ENCODE data around the gene FASTK. TPM values are rescaled to one million over a fixed set of nuclear protein-coding genes. Genes with fewer than 3 reads are reported as not detected.
A peak's percentile ranks its signal among the peaks of the same experiment; 100 is the strongest.
"Not testable (repeated sequence)": the region's sequence is repeated elsewhere in the genome, so short reads cannot be mapped to it uniquely, and the experiment has no call there.

Gene FASTK
- total RNA-seq, 1 donor from 2014 or later, result 97.6 TPM

DNA sequence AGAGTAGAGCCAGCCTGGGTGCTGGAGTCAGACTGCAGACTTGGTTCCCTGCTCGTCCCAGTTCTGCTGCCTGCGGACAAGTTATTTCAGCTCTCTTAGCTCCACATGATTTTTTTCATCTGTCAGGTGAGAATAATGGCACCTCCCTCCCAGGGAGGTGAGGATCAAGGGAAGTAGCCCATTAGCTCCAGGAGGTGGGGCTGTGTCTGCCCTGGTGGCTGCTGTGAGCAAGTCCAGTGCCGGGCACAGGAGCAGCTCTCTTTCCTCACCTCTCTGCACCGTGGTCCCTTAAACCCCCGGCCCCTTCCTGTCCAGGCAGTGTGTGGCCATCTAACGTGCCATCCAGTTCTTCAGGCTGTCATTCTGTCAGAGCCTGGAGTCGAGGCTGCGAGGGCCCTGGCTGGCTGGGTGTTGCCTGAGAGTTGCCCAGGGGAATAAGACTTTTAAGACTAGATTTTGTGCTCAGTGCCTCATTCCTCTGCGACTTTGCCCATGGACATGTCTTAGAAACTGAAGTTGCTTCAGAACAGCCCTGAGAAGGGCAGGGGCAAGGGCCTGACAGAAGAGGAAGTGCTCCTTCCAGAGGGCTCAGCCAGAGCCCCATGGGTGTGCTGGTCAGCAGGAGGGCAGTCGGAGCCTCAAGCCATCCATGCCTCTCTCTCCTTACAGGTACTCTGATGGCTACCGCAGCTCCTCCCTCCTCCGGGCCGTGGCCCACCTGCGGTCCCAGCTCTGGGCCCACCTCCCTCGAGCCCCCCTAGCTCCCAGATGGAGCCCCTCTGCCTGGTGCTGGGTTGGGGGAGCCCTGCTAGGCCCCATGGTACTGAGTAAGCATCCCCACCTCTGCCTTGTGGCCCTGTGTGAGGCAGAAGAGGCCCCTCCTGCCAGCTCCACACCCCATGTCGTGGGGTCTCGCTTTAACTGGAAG lies 47.4 kb downstream of the FASTK start:
- Mint-ChIP-seq H3K27me3 (ENCODE audit: low read depth) (no peaks in the 10 kb centered on the region), H3K27ac (no peak overlapping the region), H3K9me3 (no peaks in the 10 kb centered on the region), H3K4me1 (peaks cover 10% of the 10 kb centered on the region), H3K36me3 (peaks cover 7% of the 10 kb centered on the region), H3K4me3 (no peak overlapping the region)
- DNase-seq (ENCODE audit: low spot score in 2 of 2, unreplicated experiment in 2 of 2), result no peak
- TF ChIP-seq, protein P1, sequence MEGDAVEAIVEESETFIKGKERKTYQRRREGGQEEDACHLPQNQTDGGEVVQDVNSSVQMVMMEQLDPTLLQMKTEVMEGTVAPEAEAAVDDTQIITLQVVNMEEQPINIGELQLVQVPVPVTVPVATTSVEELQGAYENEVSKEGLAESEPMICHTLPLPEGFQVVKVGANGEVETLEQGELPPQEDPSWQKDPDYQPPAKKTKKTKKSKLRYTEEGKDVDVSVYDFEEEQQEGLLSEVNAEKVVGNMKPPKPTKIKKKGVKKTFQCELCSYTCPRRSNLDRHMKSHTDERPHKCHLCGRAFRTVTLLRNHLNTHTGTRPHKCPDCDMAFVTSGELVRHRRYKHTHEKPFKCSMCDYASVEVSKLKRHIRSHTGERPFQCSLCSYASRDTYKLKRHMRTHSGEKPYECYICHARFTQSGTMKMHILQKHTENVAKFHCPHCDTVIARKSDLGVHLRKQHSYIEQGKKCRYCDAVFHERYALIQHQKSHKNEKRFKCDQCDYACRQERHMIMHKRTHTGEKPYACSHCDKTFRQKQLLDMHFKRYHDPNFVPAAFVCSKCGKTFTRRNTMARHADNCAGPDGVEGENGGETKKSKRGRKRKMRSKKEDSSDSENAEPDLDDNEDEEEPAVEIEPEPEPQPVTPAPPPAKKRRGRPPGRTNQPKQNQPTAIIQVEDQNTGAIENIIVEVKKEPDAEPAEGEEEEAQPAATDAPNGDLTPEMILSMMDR (IDR thresholded peaks at IDR 0.05; ENCODE audit: unreplicated experiment), result no peak

DNA sequence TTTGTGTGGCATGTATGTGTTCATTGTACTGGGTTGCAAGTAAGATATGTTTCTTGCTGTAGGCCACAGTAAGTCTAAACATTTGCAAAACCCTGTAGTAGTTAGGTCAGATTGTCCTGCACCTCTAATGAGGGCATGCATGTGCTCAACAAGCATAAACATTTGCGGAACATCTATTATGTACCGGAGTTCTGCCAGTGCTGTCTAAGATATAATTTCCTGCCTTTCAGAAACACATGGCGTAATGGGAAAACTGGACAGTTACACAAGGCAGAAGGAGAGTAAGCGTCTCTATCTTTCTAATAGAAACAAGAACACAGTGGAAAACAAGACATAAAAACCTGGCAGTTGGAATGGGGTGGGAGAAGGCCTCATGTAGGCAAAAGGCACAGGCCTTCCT lies 49.6 kb downstream of the FASTK start:
- Mint-ChIP-seq H3K4me3 (no peak overlapping the region), H3K9me3 (no peaks in the 10 kb centered on the region), H3K27ac (no peak overlapping the region), H3K27me3 (ENCODE audit: low read depth) (no peaks in the 10 kb centered on the region), H3K36me3 (peaks cover 2% of the 10 kb centered on the region), H3K4me1 (peaks cover 29% of the 10 kb centered on the region)
- no peak for DNase-seq (ENCODE audit: low spot score in 2 of 2, unreplicated experiment in 2 of 2)
- TF ChIP-seq, protein P1 (IDR thresholded peaks at IDR 0.05; ENCODE audit: unreplicated experiment), result no peak

DNA sequence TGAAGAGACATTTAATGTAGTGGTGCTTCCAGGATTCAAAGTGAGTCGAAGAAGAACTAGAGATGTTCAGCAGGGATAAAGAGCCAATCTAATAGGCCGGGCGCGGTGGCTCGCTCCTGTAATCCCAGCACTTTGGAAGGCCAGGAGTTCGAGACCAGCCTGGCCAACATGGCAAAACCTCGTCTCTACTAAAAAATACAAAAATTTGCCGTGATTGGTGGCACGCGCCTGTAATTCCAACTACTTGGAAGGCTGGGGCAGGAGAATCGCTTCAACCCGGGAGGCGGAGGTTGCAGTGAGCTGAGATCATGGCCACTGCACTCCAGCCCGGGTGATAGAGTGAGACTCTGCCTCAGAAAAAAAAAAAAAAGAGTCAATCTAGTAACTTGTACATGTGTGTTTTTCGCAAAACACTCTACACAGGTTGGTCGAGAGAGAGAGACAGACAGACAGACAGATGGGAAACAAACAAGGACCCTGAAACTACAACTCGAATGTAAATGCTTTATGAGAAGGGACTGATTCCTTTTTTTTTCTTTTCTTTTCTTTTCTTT lies 51.6 kb downstream of the FASTK start:
- TF ChIP-seq, protein P1 (IDR thresholded peaks at IDR 0.05; ENCODE audit: unreplicated experiment), result no peak
- Mint-ChIP-seq H3K36me3 (peaks cover 2% of the 10 kb centered on the region), H3K4me3 (peak overlapping the region; percentile 91), H3K9me3 (no peaks in the 10 kb centered on the region), H3K27me3 (ENCODE audit: low read depth) (no peaks in the 10 kb centered on the region), H3K27ac (peak overlapping the region; percentile 97), H3K4me1 (peaks cover 32% of the 10 kb centered on the region)
- DNase-seq (ENCODE audit: low spot score in 2 of 2, unreplicated experiment in 2 of 2), result no peak

DNA sequence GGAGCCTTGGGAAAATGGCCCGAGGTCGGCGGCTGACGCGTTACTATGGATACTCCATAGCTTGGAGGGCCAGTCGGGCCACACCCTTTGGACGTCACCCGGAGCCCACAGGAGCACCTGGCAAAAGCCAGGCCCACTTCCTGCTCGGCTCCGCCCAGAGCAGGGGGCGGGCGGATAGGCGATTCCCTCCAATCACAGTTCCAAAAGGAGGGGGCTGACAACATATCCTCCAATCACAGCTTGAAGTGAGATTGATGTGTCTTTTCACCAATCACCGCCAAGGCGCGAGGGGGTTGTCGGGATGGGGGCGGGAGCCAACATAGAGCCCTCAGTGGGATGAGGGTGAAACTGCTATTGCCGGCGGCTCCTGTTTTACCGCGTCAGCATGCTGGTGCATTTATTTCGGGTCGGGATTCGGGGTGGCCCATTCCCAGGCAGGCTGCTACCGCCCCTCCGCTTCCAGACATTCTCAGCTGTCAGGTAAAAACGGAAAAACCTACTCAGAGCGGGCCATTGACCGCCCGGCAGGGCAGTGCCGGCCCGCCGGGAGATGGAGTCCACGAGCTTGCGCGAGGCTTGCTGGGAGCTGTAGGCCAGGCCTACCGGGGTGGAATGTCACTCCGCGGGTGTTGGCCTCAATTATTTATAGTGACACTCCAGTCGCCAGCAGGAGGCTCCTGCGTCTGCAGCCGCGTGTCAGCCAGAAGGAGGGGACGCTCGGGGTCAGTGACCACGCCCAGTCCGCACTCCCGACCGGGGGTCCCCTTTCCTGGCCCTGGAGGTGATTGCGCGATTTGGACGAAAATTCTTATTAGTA lies 52.3 kb downstream of the FASTK start, which contains the start of gene ABCB8:
Gene ABCB8 (plus strand): TSS at position 320 of the 817 bp plus-strand sequence. CDS start 66 bp downstream, at position 386.
- Mint-ChIP-seq H3K27ac (peak within 1 kb of the TSS; percentile 97), H3K4me3 (peak within 1 kb of the TSS; percentile 91), H3K27me3 (ENCODE audit: low read depth) (no peaks in the 10 kb centered on the region), H3K4me1 (peaks cover 32% of the 10 kb centered on the region), H3K36me3 (peaks cover 2% of the 10 kb centered on the region), H3K9me3 (no peaks in the 10 kb centered on the region)
- DNase-seq (ENCODE audit: low spot score in 2 of 2, unreplicated experiment in 2 of 2), result peak; percentile 96 to 98
- TF ChIP-seq, protein P1 (IDR thresholded peaks at IDR 0.05; ENCODE audit: unreplicated experiment), result no peak

DNA sequence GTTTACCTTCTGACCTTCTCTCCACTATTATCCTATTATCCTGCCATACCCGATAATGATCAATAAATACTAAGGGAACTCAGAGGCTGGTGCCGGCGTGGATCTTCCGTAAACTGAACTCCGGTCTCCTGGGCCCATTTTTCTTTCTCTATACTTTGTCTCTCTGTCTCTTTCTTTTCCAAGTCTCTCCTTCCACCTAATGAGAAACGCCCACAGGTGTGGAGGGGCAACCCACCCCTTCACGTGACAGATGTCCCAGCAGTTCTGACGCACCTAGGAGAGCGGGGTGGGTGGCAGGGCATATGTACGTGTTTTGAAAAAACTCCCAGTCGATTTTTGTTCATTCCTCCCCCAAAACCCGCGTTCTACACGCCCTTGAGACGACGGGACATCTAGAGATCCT lies 52.9 kb downstream of the FASTK start:
- DNase-seq (ENCODE audit: low spot score in 2 of 2, unreplicated experiment in 2 of 2); H3K36me3 Mint-ChIP-seq; H3K9me3 Mint-ChIP-seq; H3K27me3 Mint-ChIP-seq (ENCODE audit: low read depth): not testable (repeated sequence)
- Mint-ChIP-seq H3K4me3 (peak overlapping the region; percentile 91), H3K4me1 (peaks cover 32% of the 10 kb centered on the region), H3K27ac (peak overlapping the region; percentile 97)

DNA sequence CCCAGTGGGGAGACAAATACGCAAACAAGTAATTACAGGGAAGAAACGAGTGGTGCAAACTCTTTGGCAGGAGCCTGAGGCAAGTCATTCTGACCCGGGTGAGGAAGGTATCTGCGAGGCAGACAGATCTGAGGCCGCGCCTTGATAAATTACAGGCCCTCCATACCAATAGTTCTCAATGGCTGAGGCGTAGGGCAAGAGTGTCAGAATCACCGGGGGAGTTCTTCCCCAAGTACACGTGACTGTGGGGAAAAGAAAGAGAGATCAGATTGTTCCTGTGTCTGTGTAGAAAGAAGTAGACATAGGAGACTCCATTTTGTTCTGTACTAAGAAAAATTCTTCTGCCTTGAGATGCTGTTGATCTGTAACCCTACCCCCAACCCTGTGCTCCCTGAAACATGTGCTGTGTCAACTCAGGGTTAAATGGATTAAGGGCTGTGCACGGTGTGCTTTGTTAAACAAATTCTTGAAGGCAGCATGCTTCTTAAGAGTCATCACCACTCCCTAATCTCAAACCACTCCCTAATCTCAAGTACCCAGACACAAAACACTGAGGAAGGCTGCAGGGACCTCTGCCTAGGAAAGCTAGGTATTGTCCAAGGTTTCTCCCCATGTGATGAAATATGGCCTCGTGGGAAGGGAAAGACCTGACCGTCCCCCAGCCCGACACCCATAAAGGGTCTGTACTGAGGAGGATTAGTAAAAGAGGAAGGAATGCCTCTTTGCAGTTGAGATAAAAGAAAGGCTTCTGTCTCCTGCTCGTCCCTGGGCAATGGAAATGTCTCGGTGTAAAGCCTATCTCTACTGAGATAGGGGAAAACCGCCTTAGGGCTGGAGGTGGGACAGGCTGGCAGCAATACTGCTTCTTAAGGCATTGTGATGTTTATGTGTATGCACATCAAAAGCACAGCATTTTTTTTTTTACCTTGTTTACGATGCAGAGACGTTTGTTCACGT lies 53.6 kb downstream of the FASTK start:
- DNase-seq (ENCODE audit: low spot score in 2 of 2, unreplicated experiment in 2 of 2), result not testable (repeated sequence)

More for the DNA sequence above, 53.6 kb downstream of the FASTK start:
- not testable (repeated sequence) for H3K27me3 Mint-ChIP-seq (ENCODE audit: low read depth); H3K36me3 Mint-ChIP-seq; H3K9me3 Mint-ChIP-seq
- Mint-ChIP-seq H3K4me1 (peaks cover 32% of the 10 kb centered on the region), H3K4me3 (peak overlapping the region; percentile 91), H3K27ac (peak overlapping the region; percentile 97)
